Right lobe of liver (tissue), 6 donors: ENCODE measurements around the gene SORL1-AS1.

ENCODE experiments used
- ATAC-seq, 4 donors: fragments of 200-7000 bp; cut with Tn5 transposase; one replicate each; pipeline ENCODE4 v1.9.1; 2020; ENCODE audit warnings: mild to moderate bottlenecking in 4 of 4, moderate library complexity in 4 of 4
- DNase-seq, 3 donors: peaks; one replicate each; pipeline ENCODE4 v3.0.0-alpha.2; 2020
- H3K27ac ChIP-seq, 3 donors: fragments of 200-600 bp; one replicate each; pipeline ENCODE4 v1.8.0; 2022
- H3K27me3 ChIP-seq, 2 donors: fragments of 200-600 bp; one replicate each; pipeline ENCODE4 v1.8.0; 2022
- H3K36me3 ChIP-seq, 4 donors: fragments of 200-600 bp; sonication (generic) in 1 of 4; one replicate each; pipeline versions ENCODE4 v1.5.1 to v1.8.0; 2017 to 2022; ENCODE audit warnings: control low read depth in 1 of 4
- H3K4me1 ChIP-seq, 4 donors: fragments of 200-600 bp; sonication (generic) in 1 of 4; one replicate each; pipeline versions ENCODE4 v1.5.1 to v1.8.0; 2017 to 2022; ENCODE audit warnings: control low read depth in 1 of 4
- H3K4me3 ChIP-seq, 3 donors: fragments of 200-600 bp; one replicate each; pipeline ENCODE4 v1.8.0; 2022
- H3K9me3 ChIP-seq, 4 donors: fragments of 200-600 bp; sonication (generic) in 1 of 4; one replicate each; pipeline versions ENCODE4 v1.5.1 to v1.8.0; 2017 to 2022; ENCODE audit warnings: control low read depth in 1 of 4
- CTCF ChIP-seq, 4 donors: fragments of 200-600 bp in 3 of 4; fragments of 450-650 bp in 1 of 4; IDR thresholded peaks; one replicate each; pipeline versions ENCODE4 v1.5.1 to v1.8.0; 2016 to 2022; ENCODE audit warnings: antibody characterized with exemption in 4 of 4, mild to moderate bottlenecking in 2 of 4
- POLR2A ChIP-seq: fragments of 450-650 bp; IDR thresholded peaks from one replicate; pipeline ENCODE4 v1.6.1; 2017; ENCODE audit warnings: antibody characterized with exemption, mild to moderate bottlenecking
- WGBS: methylation state at CpG from one replicate; pipeline ENCODE4 v1.1.6; 2018; ENCODE audit warnings: low coverage, low lambda C conversion rate; ENCODE audit not compliant: insufficient coverage; ENCODE audit errors: missing lambda C conversion rate; 5-methylcytosine and 5-hydroxymethylcytosine counted together
- intact Hi-C, 2 donors: fragments of 100-400 bp; cut with DNase I; formaldehyde crosslinking; loops; one replicate each; pipeline versions ENCODE4 v1.11.2 to v1.14.1; 2022
- donor health status: DM: no; HTN: yes; CAD: no.
- donor health status: DM: no; HTN: no; CAD: no.
- donor health status: DM: no; HTN: no; CAD: no.
- donor health status: DM: no; HTN: yes; CAD: no.
- donor health status: DM: no; HTN: yes; CAD: no.

The SORL1-AS1 gene

GRCh38 chr11:121448011-121448410, 4.8 kb downstream of the SORL1-AS1 start:
- DNase-seq = no peak
- Histone ChIP-seq H3K4me1 (peaks cover 0 to 42% (median 5%) of the 10 kb centered on the region in 4 donors), H3K9me3 (no peaks in the 10 kb centered on the region), H3K27me3 (no peaks in the 10 kb centered on the region), H3K4me3 (no peak overlapping the region), H3K27ac (peak overlapping the region in 1 of 3 donors; percentile 72), H3K36me3 (no peaks in the 10 kb centered on the region)
- TF ChIP-seq POLR2A = no peak
- TF ChIP-seq CTCF (IDR thresholded peaks at IDR 0.05) = no peak
- ATAC-seq = no peak
- intact Hi-C loops = loop anchor here in 1 of 2 donors (10.0 kb wide), 1 partner anchor 123 kb away; no protein-coding TSS in a partner anchor
- 72% methylated on average over 4 of the region's 4 CpGs for WGBS

- H3K4me3 ChIP-seq = no peak overlapping the region
- intact Hi-C loops = loop anchor here in 1 of 2 donors (10.0 kb wide), 1 partner anchor 122 kb away; no protein-coding TSS in a partner anchor
- DNase-seq = no peak
- H3K27me3 ChIP-seq = no peaks in the 10 kb centered on the region
- no peaks in the 10 kb centered on the region for H3K36me3 ChIP-seq
- no peak for ATAC-seq
- TF ChIP-seq POLR2A (no peak), CTCF (IDR thresholded peaks at IDR 0.05) (peak in 3 of 4 donors; percentile 21 to 31 (median 26))
- H3K4me1 ChIP-seq = peaks cover 0 to 42% (median 5%) of the 10 kb centered on the region in 4 donors
- no peak overlapping the region for H3K27ac ChIP-seq
- 56% methylated on average over 4 of the region's 4 CpGs for WGBS
- no peaks in the 10 kb centered on the region for H3K9me3 ChIP-seq
Observed at GRCh38 chr11:121446752-121447156, 6.0 kb downstream of the SORL1-AS1 start.

- TF ChIP-seq CTCF (IDR thresholded peaks at IDR 0.05) (no peak), POLR2A (no peak)
- ATAC-seq = peak in 1 of 4 donors; percentile 15
- Histone ChIP-seq H3K27me3 (no peaks in the 10 kb centered on the region), H3K36me3 (no peaks in the 10 kb centered on the region), H3K4me1 (peaks cover 0 to 35% (median 0%) of the 10 kb centered on the region in 4 donors), H3K9me3 (no peaks in the 10 kb centered on the region), H3K27ac (no peak overlapping the region), H3K4me3 (no peak overlapping the region)
- DNase-seq = no peak
- intact Hi-C loops = loop anchor here in 1 of 2 donors (10.0 kb wide), 1 partner anchor 120 kb away; no protein-coding TSS in a partner anchor
- 66% methylated on average over 9 of the region's 14 CpGs for WGBS
Observed at GRCh38 chr11:121445071-121445768, 7.5 kb downstream of the SORL1-AS1 start.

GRCh38 chr11:121444526-121444925, 8.2 kb downstream of the SORL1-AS1 start:
- intact Hi-C loops = loop anchor here in 1 of 2 donors (10.0 kb wide), 1 partner anchor 120 kb away; no protein-coding TSS in a partner anchor
- H3K27me3 ChIP-seq = no peaks in the 10 kb centered on the region
- peaks cover 0 to 28% (median 0%) of the 10 kb centered on the region in 4 donors for H3K4me1 ChIP-seq
- no peak overlapping the region for H3K4me3 ChIP-seq
- WGBS = 70% methylated on average over 3 of the region's 3 CpGs
- TF ChIP-seq POLR2A = no peak
- no peak for TF ChIP-seq CTCF (IDR thresholded peaks at IDR 0.05)
- no peaks in the 10 kb centered on the region for H3K36me3 ChIP-seq
- no peak for DNase-seq
- no peak for ATAC-seq
- no peak overlapping the region for H3K27ac ChIP-seq
- no peaks in the 10 kb centered on the region for H3K9me3 ChIP-seq
